Adrenal gland (tissue), 12 donors: Measurements from ENCODE around the gene C2CD3. TPM values are rescaled to one million over a fixed set of nuclear protein-coding genes. Genes with fewer than 3 reads are reported as not detected.
"Not testable (repeated sequence)": the region's sequence is repeated elsewhere in the genome, so short reads cannot be mapped to it uniquely, and the experiment has no call there.

Experiments
- DNase-seq, 7 donors: peaks; one replicate each; pipeline ENCODE4 v3.0.0-alpha.2; 2019 to 2020
- H3K27ac ChIP-seq, 5 donors: fragments of 200-600 bp; sonication (generic) in 4 of 5; 1 replicate in 3 of 5; 2 replicates in 2 of 5; pipeline versions ENCODE4 v1.5.1 to v1.8.0; 2016 to 2020; ENCODE audit warnings: mild to moderate bottlenecking in 1 of 5
- H3K27me3 ChIP-seq: fragments of 200-600 bp; 2 replicates; pipeline ENCODE4 v1.8.0; 2021
- H3K36me3 ChIP-seq, 2 donors: fragments of 200-600 bp; replicated peaks in 1 of 2; 1 replicate in 1 of 2; 2 replicates in 1 of 2; pipeline versions ENCODE4 v1.5.1 to v1.8.0; 2018 to 2022
- H3K4me1 ChIP-seq, 2 donors: fragments of 200-600 bp; replicated peaks in 1 of 2; 1 replicate in 1 of 2; 2 replicates in 1 of 2; pipeline versions ENCODE4 v1.5.1 to v1.8.0; 2018 to 2021
- H3K4me3 ChIP-seq, 4 donors: fragments of 200-600 bp; sonication (generic) in 3 of 4; one replicate each; pipeline ENCODE4 v1.5.1; 2016 to 2018
- H3K9me3 ChIP-seq, 3 donors: fragments of 200-600 bp; sonication (generic) in 1 of 3; replicated peaks in 1 of 3; 1 replicate in 2 of 3; 2 replicates in 1 of 3; pipeline versions ENCODE4 v1.5.1 to v1.8.0; 2016 to 2021
- CTCF ChIP-seq, 6 experiments: fragments of 450-650 bp in 4 of 6; fragments of 200-600 bp in 2 of 6; sonication (generic) in 1 of 6; IDR thresholded peaks; 1 replicate in 5 of 6; 2 replicates in 1 of 6; pipeline versions ENCODE4 v1.5.1 to v1.8.0; 2016 to 2021; ENCODE audit warnings: antibody characterized with exemption in 6 of 6, mild to moderate bottlenecking in 2 of 6, moderate library complexity in 1 of 6
- POLR2A ChIP-seq, 2 donors: fragments of 450-650 bp; IDR thresholded peaks; one replicate each; pipeline ENCODE4 v1.6.1; 2017; ENCODE audit warnings: antibody characterized with exemption in 2 of 2, mild to moderate bottlenecking in 2 of 2, moderate library complexity in 1 of 2
- WGBS, 4 donors: extraction: QIAGEN DNeasy Blood & Tissue Kit in 2 of 4; methylation state at CpG; one replicate each; pipeline versions ENCODE4 v1.1.5 to v1.1.7; 2013 to 2017; 5-methylcytosine and 5-hydroxymethylcytosine counted together
- intact Hi-C, 2 donors: fragments of 100-400 bp; cut with DNase I; formaldehyde crosslinking; loops; one replicate each; pipeline versions ENCODE4 v1.14.1 to v1.15.0; 2022 to 2023
- polyA plus RNA-seq, 3 donors: library from polyadenylated mRNA; stranded (reverse); fragments of 200-250 nt in 2 of 3; fragments of 350-450 nt in 1 of 3; fragmentation: Illumina TruSeq in 1 of 3; extraction: RNeasy Lipid Tissue Mini Kit (QIAGEN cat#74804) in 1 of 3; gene quantifications; one replicate each; pipeline ENCODE4 v1.2.3, GENCODE V29; 2013 to 2014
- total RNA-seq, 9 donors: library from RNA; depleted of rRNA in 4 of 9; stranded (reverse); fragments of >200 nt in 4 of 9; fragments of 120-200 nt in 1 of 9; fragmentation: NEBNext Ultra II Directional in 1 of 9; extraction: Animal tissue kit (Norgen Biotek cat#: 25700) in 1 of 9; gene quantifications; one replicate each; pipeline versions ENCODE4 v1.1.0 to v1.2.4, GENCODE V29; 2013 to 2023
- donor health status: healthy with polysubstance abuse.
- donor health status: Bipolar disorder and iron deficiency.
- donor health status: DM: yes; HTN: yes; CAD: no.
- donor health status: DM: no; HTN: no; CAD: no.
- donor health status: DM: no; HTN: no; CAD: no.
- donor health status: DM: yes; HTN: yes; CAD: no.

Gene C2CD3
- total and polyA plus RNA-seq, 12 donors, result 14.5 to 42.8 (median 25.5) TPM

- Histone ChIP-seq H3K36me3 (no peaks in the 10 kb centered on the region), H3K9me3 (no peaks in the 10 kb centered on the region), H3K27me3 (no peaks in the 10 kb centered on the region), H3K27ac (no peak overlapping the region), H3K4me1 (no peaks in the 10 kb centered on the region), H3K4me3 (no peak overlapping the region)
- DNase-seq, result no peak
- TF ChIP-seq POLR2A (IDR thresholded peaks at IDR 0.05), result no peak
- peak in 2 of 6 experiments; percentile 11 to 22 for TF ChIP-seq CTCF (IDR thresholded peaks at IDR 0.05)
- intact Hi-C loops, result no loop called here
- WGBS, 4 donors, result 85 to 94% (median 91%) methylated on average over 6 of the region's 6 CpGs
These were observed 181.6 kb downstream of the C2CD3 start for GRCh38 chr11:73989156-73989555.

GRCh38 chr11:73988227-73988626 is 182.6 kb downstream of the C2CD3 start:
- TF ChIP-seq POLR2A (IDR thresholded peaks at IDR 0.05) (no peak), CTCF (IDR thresholded peaks at IDR 0.05) (no peak)
- H3K4me3 ChIP-seq, result no peak overlapping the region
- H3K36me3 ChIP-seq, result no peaks in the 10 kb centered on the region
- no peaks in the 10 kb centered on the region for H3K9me3 ChIP-seq
- intact Hi-C loops, result no loop called here
- 70 to 88% (median 76%) methylated on average over 7 of the region's 7 CpGs for WGBS, 4 donors
- no peak for DNase-seq
- H3K27ac ChIP-seq, result no peak overlapping the region
- no peaks in the 10 kb centered on the region for H3K27me3 ChIP-seq
- peaks cover 0 to 4% of the 10 kb centered on the region in 2 donors for H3K4me1 ChIP-seq

GRCh38 chr11:73985661-73986060 is 185.1 kb downstream of the C2CD3 start:
- WGBS, 4 donors, result 87 to 94% (median 92%) methylated on average over 4 of the region's 4 CpGs
- H3K27ac ChIP-seq, H3K9me3 ChIP-seq, DNase-seq, H3K4me3 ChIP-seq, H3K27me3 ChIP-seq, intact Hi-C loops, H3K36me3 ChIP-seq, H3K4me1 ChIP-seq: not testable (repeated sequence)

GRCh38 chr11:73983741-73984538 is 186.9 kb downstream of the C2CD3 start:
- Histone ChIP-seq H3K4me1 (peaks cover 9 to 11% of the 10 kb centered on the region in 2 donors), H3K27me3 (no peaks in the 10 kb centered on the region), H3K4me3 (peak overlapping the region in 1 of 4 donors; percentile 70), H3K9me3 (no peaks in the 10 kb centered on the region), H3K36me3 (no peaks in the 10 kb centered on the region), H3K27ac (peak overlapping the region in 4 of 5 donors; percentile 82 to 91 (median 88))
- no peak for DNase-seq
- intact Hi-C loops, result no loop called here
- TF ChIP-seq CTCF (IDR thresholded peaks at IDR 0.05) (peak in 1 of 6 experiments; percentile 8), POLR2A (IDR thresholded peaks at IDR 0.05) (no peak)
- WGBS, 4 donors, result 54 to 60% (median 56%) methylated on average over 18 of the region's 18 CpGs
